Activated CD8-positive, alpha-beta T cell treated with anti-CD3 and anti-CD28 coated beads, Interleukin-2, amount 10 ng/mL, durations not matched to agents 7 days and 5 days (primary cell): Measurements from ENCODE around the gene EXOC3L1. TPM values are rescaled to one million over a fixed set of nuclear protein-coding genes. Genes with fewer than 3 reads are reported as not detected.

ENCODE experiments used
- ATAC-seq: fragments of 150-1000 bp; cut with Tn5 transposase; one replicate; pipeline ENCODE4 v1.10.0; 2021; ENCODE audit warnings: moderate library complexity
- CTCF ChIA-PET: fragments of 350-600 bp; sonication (Branson Sonifier 250); formaldehyde crosslinking; loops from one replicate; lab custom pipeline; 2021; ENCODE audit warnings: antibody characterized with exemption; lab: Charles Lee
- POLR2A ChIA-PET: fragments of 350-600 bp; sonication (Branson Sonifier 250); formaldehyde crosslinking; loops from one replicate; lab custom pipeline; 2021; ENCODE audit warnings: antibody characterized with exemption; lab: Charles Lee
- DNase-seq: peaks from one replicate; pipeline ENCODE4 v3.0.0-alpha.2; 2020
- H3K27ac Mint-ChIP-seq: one replicate; pipeline ENCODE4 v1.8.0; 2021; ENCODE audit warnings: mild to moderate bottlenecking, mixed read lengths
- H3K27me3 Mint-ChIP-seq: one replicate; pipeline ENCODE4 v1.8.0; 2021; ENCODE audit warnings: low read depth, mixed read lengths
- H3K36me3 Mint-ChIP-seq: one replicate; pipeline ENCODE4 v1.8.0; 2021; ENCODE audit warnings: low read depth, mixed read lengths
- H3K4me1 Mint-ChIP-seq: one replicate; pipeline ENCODE4 v1.8.0; 2021; ENCODE audit warnings: low read depth, mixed read lengths
- H3K4me3 Mint-ChIP-seq: one replicate; pipeline ENCODE4 v1.8.0; 2021; ENCODE audit warnings: mild to moderate bottlenecking, mixed read lengths
- H3K9me3 Mint-ChIP-seq: one replicate; pipeline ENCODE4 v1.8.0; 2022; ENCODE audit warnings: mixed read lengths; ENCODE audit not compliant: insufficient read depth
- total RNA-seq, 2 experiments: library from RNA; stranded (reverse); gene quantifications; one replicate each; pipeline ENCODE4 v1.2.3, GENCODE V29; 2021

EXOC3L1 gene
- total RNA-seq, 2 experiments from 2014 or later: not detected

DNA sequence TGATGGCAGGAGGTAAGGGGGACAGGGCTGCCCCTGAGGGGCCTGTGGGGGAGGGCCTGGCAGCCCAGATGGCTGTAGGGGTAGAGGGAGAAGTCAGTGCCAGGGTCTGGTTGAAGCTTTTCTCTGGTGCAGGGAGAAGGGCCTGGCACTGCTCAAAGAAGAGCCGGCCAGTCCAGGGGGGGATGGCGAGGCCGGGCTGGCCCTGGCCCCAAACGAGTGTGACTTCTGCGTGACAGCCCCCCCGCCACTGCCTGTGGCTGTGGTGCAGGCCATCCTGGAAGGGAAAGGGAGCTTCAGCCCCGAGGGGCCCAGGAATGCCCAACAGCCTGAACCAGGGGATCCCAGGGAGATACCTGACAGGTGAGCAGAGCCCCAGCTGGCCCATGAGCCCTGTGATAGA is 22.3 kb downstream of the EXOC3L1 start:
- peaks cover 8% of the 10 kb centered on the region for H3K36me3 Mint-ChIP-seq
- CTCF ChIA-PET: interaction anchor here (1.2 to 3.2 kb wide), 5 partner anchors 8 to 214 kb away, joined by 3 to 15 read pairs (median 9); no protein-coding TSS in a partner anchor
- H3K9me3 Mint-ChIP-seq: no peaks in the 10 kb centered on the region
- no peak overlapping the region for H3K4me3 Mint-ChIP-seq
- no peak overlapping the region for H3K27ac Mint-ChIP-seq
- H3K27me3 Mint-ChIP-seq: peaks cover 56% of the 10 kb centered on the region
- DNase-seq (no peak), ATAC-seq (no peak)
- POLR2A ChIA-PET: no interaction called here
- H3K4me1 Mint-ChIP-seq: peaks cover 56% of the 10 kb centered on the region

DNA sequence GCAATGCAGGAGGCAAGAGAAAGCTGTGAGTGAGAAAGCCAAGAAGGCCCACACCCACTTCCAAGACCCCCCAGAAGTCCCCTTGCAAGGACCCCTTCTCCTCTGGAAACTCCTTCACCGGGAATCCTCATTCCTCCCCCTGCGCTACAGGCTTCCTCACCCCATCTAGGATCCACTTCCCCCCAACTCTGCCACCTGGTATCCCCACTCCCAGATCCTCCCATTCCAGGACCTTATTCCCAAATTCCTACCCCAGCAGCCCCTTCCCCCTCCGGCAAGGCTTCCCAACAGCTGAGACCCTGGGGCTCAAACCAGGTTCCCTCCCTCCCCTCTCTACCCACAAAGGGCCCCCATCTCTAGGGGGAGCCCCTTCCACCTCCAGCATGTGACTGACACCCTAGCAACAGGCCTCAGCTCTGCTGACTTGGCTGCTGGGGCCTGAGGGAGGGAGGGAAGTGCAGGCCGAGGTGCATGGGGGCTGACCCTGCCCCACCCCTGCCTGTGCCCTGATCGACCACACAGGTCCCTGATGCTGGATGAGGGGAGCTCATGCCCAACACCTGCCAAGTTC is 23.3 kb downstream of the EXOC3L1 start:
- Mint-ChIP-seq H3K36me3 (peaks cover 17% of the 10 kb centered on the region), H3K9me3 (no peaks in the 10 kb centered on the region), H3K27ac (no peak overlapping the region), H3K27me3 (peaks cover 53% of the 10 kb centered on the region), H3K4me3 (no peak overlapping the region), H3K4me1 (peaks cover 61% of the 10 kb centered on the region)
- DNase-seq (no peak), ATAC-seq (no peak)
- CTCF ChIA-PET: interaction anchor here (0.7 to 3.2 kb wide), 3 partner anchors 9 to 149 kb away, joined by 3 to 12 read pairs (median 9); no protein-coding TSS in a partner anchor
- POLR2A ChIA-PET: no interaction called here

DNA sequence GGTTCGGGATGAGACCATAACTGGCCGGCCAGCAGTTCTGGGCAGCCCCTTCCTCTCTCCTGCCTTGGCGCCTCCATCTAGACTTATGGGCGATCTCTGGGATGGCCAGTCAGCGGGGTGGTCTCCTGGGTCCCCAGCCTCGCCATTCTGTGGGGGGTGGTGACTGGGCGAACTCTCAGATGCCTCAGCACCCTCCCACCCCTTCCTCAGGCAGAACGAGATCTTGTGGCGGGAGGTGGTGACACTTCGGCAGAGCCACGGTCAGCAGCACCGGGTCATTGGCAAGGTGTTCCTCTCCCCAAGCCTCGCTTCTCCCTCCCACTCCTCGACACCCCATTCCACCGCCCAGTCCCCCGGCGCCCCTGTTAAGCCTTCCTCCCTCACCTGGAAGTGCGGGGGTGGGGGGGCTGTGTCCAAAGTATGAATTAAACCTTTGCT is 23.8 kb downstream of the EXOC3L1 start:
- H3K27ac Mint-ChIP-seq: no peak overlapping the region
- peaks cover 50% of the 10 kb centered on the region for H3K27me3 Mint-ChIP-seq
- CTCF ChIA-PET: interaction anchor here (0.7 to 3.2 kb wide), 3 partner anchors 10 to 148 kb away, joined by 3 to 12 read pairs (median 9); no protein-coding TSS in a partner anchor
- ATAC-seq: no peak
- H3K9me3 Mint-ChIP-seq: no peaks in the 10 kb centered on the region
- H3K4me1 Mint-ChIP-seq: peaks cover 63% of the 10 kb centered on the region
- peaks cover 19% of the 10 kb centered on the region for H3K36me3 Mint-ChIP-seq
- no peak for DNase-seq
- no peak overlapping the region for H3K4me3 Mint-ChIP-seq
- POLR2A ChIA-PET: interaction anchor here (0.6 kb wide), 1 partner anchor 27 kb away, joined by 3 read pairs; no protein-coding TSS in a partner anchor

DNA sequence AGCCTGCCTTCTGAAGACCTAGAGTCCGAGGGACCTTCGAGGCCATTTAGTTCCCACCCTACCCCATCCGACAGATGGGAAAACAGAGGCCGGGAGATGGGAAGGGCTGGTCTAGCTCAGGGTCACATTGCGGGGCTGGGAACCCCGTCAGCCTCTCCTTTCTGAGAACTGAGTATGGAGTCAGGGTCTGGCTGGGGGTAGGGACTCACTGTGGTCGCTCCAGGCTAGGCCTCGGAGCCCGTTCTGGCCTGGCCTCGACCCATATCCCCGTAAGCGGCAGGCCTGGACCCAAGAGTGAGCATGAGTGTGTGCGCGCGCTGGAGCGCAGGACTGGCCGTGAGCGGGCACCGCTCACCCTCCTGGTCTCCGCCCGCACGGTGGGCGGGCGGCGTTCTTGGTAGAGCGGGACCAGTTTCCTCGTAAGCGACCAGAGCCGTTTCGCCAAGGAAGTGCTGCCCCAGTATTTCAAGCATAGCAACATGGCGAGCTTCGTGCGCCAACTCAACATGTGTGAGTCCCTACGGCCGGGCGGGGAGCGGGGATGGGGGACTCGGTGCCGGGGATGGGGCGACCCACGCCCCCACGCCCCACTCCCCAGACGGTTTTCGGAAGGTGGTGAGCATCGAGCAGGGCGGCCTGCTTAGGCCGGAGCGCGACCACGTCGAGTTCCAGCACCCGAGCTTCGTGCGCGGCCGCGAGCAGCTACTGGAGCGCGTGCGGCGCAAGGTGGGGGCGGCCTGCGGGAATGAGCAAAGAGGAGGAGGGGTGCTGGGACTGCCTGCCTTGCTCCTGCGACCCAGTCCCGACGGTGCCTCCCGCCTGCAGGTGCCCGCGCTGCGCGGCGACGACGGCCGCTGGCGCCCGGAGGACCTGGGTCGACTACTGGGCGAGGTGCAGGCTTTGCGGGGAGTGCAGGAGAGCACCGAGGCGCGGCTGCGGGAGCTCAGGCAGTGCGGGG is 24.5 kb downstream of the EXOC3L1 start:
- CTCF ChIA-PET: interaction anchor here (1.4 to 3.2 kb wide), 2 partner anchors 10 to 148 kb away, joined by 6 to 12 read pairs; no protein-coding TSS in a partner anchor
- Mint-ChIP-seq H3K27me3 (peaks cover 47% of the 10 kb centered on the region), H3K4me1 (peaks cover 63% of the 10 kb centered on the region), H3K36me3 (peaks cover 22% of the 10 kb centered on the region), H3K4me3 (peak overlapping the region; percentile 42), H3K9me3 (no peaks in the 10 kb centered on the region), H3K27ac (no peak overlapping the region)
- POLR2A ChIA-PET: interaction anchor here (0.6 to 1.0 kb wide), 4 partner anchors 10 to 316 kb away, joined by 3 read pairs; partner anchors contain the start of gene ATP6V0D1
- DNase-seq: no peak
- no peak for ATAC-seq

DNA sequence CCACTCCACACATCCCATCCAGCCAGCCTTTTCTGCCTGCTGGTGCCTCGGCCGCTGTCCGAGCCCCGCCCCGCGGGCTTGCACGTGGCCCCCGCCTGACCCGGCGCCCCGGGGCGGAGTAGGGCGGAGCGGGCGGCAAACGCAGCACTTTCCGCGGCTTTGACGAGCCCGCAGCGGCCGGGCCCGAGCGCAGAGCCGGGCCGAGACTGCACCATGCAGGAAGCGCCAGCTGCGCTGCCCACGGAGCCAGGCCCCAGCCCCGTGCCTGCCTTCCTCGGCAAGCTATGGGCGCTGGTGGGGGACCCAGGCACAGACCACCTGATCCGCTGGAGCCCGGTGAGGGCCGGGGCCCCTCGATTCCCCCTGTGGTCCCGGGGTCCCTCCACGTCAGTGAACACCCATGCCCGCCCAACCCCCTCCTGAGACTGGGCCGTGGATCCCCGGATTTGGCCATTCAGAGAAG is 25.3 kb downstream of the EXOC3L1 start, which contains the start of gene HSF4:
HSF4 (plus strand) TSS at position 147 of the 463 bp plus-strand sequence; CDS start at position 214, 67 bp downstream.
- ATAC-seq (no peak), DNase-seq (no peak)
- ChIA-PET CTCF (interaction anchor here (1.4 kb wide), 1 partner anchor 10 kb away, joined by 6 read pairs; no protein-coding TSS in a partner anchor), POLR2A (interaction anchor here (0.8 to 1.5 kb wide), 3 partner anchors 9 to 12 kb away, joined by 3 read pairs; no protein-coding TSS in a partner anchor)
- no peaks in the 10 kb centered on the region for H3K9me3 Mint-ChIP-seq
- peaks cover 43% of the 10 kb centered on the region for H3K27me3 Mint-ChIP-seq
- H3K4me1 Mint-ChIP-seq: peaks cover 60% of the 10 kb centered on the region
- peak within 1 kb of the TSS; percentile 53 for H3K4me3 Mint-ChIP-seq
- H3K27ac Mint-ChIP-seq: peak within 1 kb of the TSS; percentile 25
- peaks cover 22% of the 10 kb centered on the region for H3K36me3 Mint-ChIP-seq

- ChIA-PET POLR2A (interaction anchor here (1.5 kb wide), 2 partner anchors 10 to 11 kb away, joined by 3 to 11 read pairs; no protein-coding TSS in a partner anchor), CTCF (interaction anchor here (1.2 to 5.3 kb wide), 5 partner anchors 9 to 150 kb away, joined by 3 to 47 read pairs (median 6); partner anchors contain the start of gene FHOD1)
- peak overlapping the region; percentile 53 for H3K4me3 Mint-ChIP-seq
- no peak overlapping the region for H3K27ac Mint-ChIP-seq
- H3K4me1 Mint-ChIP-seq: peaks cover 55% of the 10 kb centered on the region
- H3K36me3 Mint-ChIP-seq: peaks cover 24% of the 10 kb centered on the region
- H3K27me3 Mint-ChIP-seq: peaks cover 43% of the 10 kb centered on the region
- ATAC-seq (no peak), DNase-seq (no peak)
- no peaks in the 10 kb centered on the region for H3K9me3 Mint-ChIP-seq
Observed at GRCh38 chr16:67163999-67164558, 25.9 kb downstream of the EXOC3L1 start.

DNA sequence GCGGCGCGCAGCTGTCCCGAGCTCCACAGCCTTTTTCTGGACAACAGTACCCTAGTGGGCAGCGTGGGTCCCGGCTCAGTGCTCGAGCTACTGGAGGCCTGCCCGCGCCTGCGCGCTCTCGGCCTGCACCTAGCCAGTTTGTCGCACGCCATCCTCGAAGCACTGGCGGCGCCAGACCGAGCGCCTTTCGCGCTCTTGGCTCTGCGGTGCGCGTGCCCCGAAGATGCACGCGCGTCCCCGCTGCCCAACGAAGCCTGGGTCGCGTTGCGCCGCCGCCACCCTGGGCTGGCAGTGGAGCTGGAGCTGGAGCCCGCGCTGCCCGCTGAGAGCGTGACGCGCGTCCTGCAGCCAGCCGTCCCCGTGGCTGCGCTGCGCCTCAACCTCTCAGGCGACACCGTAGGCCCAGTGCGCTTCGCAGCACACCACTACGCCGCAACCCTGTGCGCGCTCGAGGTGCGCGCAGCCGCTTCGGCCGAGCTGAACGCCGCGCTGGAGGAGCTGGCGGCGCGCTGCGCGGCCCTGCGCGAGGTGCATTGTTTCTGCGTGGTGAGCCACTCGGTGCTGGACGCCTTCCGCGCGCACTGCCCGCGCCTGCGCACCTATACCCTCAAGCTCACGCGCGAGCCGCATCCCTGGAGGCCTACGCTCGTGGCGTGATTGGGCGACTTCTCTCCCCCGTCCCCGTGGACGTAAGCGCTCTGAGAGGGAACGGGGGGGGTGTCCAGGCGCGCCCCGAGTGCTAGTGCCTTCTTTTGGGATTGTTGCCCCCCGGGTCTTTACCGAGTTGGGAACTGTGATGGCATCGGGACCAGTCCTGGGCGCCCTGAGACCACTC is 26.6 kb downstream of the EXOC3L1 start:
- H3K27me3 Mint-ChIP-seq: peaks cover 43% of the 10 kb centered on the region

DNA sequence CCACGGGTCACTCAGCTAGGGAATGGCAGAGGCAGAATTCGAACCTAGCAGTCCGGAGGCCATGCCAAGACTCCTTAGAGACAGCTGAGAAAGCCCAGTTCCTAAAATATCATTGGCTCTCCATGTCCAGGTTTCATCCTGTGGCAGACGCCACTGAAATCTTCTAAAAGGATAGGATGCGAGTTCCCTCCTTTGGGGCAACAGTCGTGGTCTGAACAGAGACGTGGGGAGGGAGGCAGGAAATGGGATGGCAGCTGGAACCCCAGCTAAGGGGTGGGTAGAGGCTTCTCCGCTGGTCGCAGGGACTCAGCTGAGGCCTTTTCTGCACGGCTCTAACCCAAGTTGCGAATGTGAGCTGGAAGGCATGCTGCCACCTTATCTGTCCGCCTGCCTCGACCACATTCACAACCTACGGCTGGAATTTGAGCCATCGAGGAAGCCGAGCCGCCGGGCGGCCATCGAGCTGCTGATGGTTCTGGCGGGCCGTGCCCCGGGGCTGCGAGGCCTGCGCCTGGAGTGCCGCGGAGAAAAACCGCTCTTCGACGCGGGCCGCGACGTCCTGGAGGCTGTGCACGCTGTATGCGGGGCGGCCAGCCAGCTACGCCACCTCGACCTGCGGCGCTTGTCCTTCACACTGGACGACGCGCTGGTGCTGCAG is 27.3 kb downstream of the EXOC3L1 start:
- no peak overlapping the region for H3K27ac Mint-ChIP-seq
- POLR2A ChIA-PET: interaction anchor here (0.6 to 1.5 kb wide), 3 partner anchors 10 to 21 kb away, joined by 3 to 11 read pairs (median 4); no protein-coding TSS in a partner anchor
- peaks cover 67% of the 10 kb centered on the region for H3K4me1 Mint-ChIP-seq
- peak overlapping the region; percentile 8 for H3K4me3 Mint-ChIP-seq
- no peaks in the 10 kb centered on the region for H3K9me3 Mint-ChIP-seq
- peaks cover 39% of the 10 kb centered on the region for H3K27me3 Mint-ChIP-seq
- DNase-seq: no peak
- ATAC-seq: no peak
- peaks cover 35% of the 10 kb centered on the region for H3K36me3 Mint-ChIP-seq
- CTCF ChIA-PET: interaction anchor here (0.7 to 5.3 kb wide), 11 partner anchors 7 to 150 kb away, joined by 3 to 47 read pairs (median 5); partner anchors contain the start of genes B3GNT9, FHOD1, MATCAP1 and PHAF1

More for the DNA sequence above, 26.6 kb downstream of the EXOC3L1 start:
- no peak for ATAC-seq
- peak; percentile 59 for DNase-seq
- POLR2A ChIA-PET: interaction anchor here (1.5 kb wide), 2 partner anchors 10 to 12 kb away, joined by 3 to 11 read pairs; no protein-coding TSS in a partner anchor
- Mint-ChIP-seq H3K36me3 (peaks cover 29% of the 10 kb centered on the region), H3K9me3 (no peaks in the 10 kb centered on the region), H3K4me3 (peak overlapping the region; percentile 53), H3K27ac (peak overlapping the region; percentile 25), H3K4me1 (peaks cover 60% of the 10 kb centered on the region)
- CTCF ChIA-PET: interaction anchor here (0.7 to 5.3 kb wide), 11 partner anchors 8 to 150 kb away, joined by 3 to 47 read pairs (median 5); partner anchors contain the start of genes B3GNT9, FHOD1, MATCAP1 and PHAF1

GRCh38 chr16:67161595-67162058 is 28.3 kb downstream of the EXOC3L1 start:
- peaks cover 70% of the 10 kb centered on the region for H3K4me1 Mint-ChIP-seq

More at GRCh38 chr16:67161595-67162058, 28.3 kb downstream of the EXOC3L1 start:
- Mint-ChIP-seq H3K9me3 (no peaks in the 10 kb centered on the region), H3K36me3 (peaks cover 33% of the 10 kb centered on the region), H3K4me3 (peak overlapping the region; percentile 40), H3K27me3 (peaks cover 30% of the 10 kb centered on the region), H3K27ac (no peak overlapping the region)
- no peak for ATAC-seq
- ChIA-PET CTCF (interaction anchor here (2.5 to 6.9 kb wide), 4 partner anchors 10 to 184 kb away, joined by 12 to 95 read pairs (median 30); partner anchors contain the start of gene B3GNT9), POLR2A (interaction anchor here (1.3 kb wide), 1 partner anchor 11 kb away, joined by 3 read pairs; no protein-coding TSS in a partner anchor)
- no peak for DNase-seq
